Middle frontal gyrus (tissue), 1 donor: ENCODE results near the gene PEX11A.

Experiments
- DNase-seq: peaks from one replicate; pipeline ENCODE4 v3.0.0-alpha.2; 2015; ENCODE audit warnings: low spot score; ENCODE audit errors: extremely low spot score

PEX11A gene

GRCh38 chr15:89675606-89676005 is 14.9 kb downstream of the PEX11A start:
- DNase-seq: no peak

- no peak for DNase-seq
Measured at GRCh38 chr15:89674526-89674925, 16.0 kb downstream of the PEX11A start.

- DNase-seq: no peak
Measured at GRCh38 chr15:89673165-89673512, 17.4 kb downstream of the PEX11A start.

- DNase-seq: no peak
Measured at GRCh38 chr15:89672221-89673164, 18.1 kb downstream of the PEX11A start.

- no peak for DNase-seq
Measured at GRCh38 chr15:89671687-89672086, 18.9 kb downstream of the PEX11A start.

GRCh38 chr15:89670971-89671560 is 19.5 kb downstream of the PEX11A start:
- no peak for DNase-seq

GRCh38 chr15:89669941-89670340 is 20.6 kb downstream of the PEX11A start:
- DNase-seq: no peak

GRCh38 chr15:89669309-89669865 is 21.2 kb downstream of the PEX11A start:
- DNase-seq: no peak

- DNase-seq: no peak
Measured at GRCh38 chr15:89668171-89668570, 22.4 kb downstream of the PEX11A start.

GRCh38 chr15:89667706-89667960 is 22.9 kb downstream of the PEX11A start:
- no peak for DNase-seq

- no peak for DNase-seq
Measured at GRCh38 chr15:89666858-89667705, 23.5 kb downstream of the PEX11A start.

GRCh38 chr15:89666184-89666857 is 24.2 kb downstream of the PEX11A start:
- no peak for DNase-seq

- DNase-seq: no peak
Measured at GRCh38 chr15:89665449-89666181, 24.9 kb downstream of the PEX11A start.

GRCh38 chr15:89664441-89665350 is 25.9 kb downstream of the PEX11A start:
- DNase-seq: no peak

- no peak for DNase-seq
Measured at GRCh38 chr15:89662893-89663626, 27.5 kb downstream of the PEX11A start.

- no peak for DNase-seq
Measured at GRCh38 chr15:89660556-89660955, 30.0 kb downstream of the PEX11A start.

GRCh38 chr15:89659295-89659694 is 31.3 kb downstream of the PEX11A start:
- no peak for DNase-seq

- DNase-seq: no peak
Measured at GRCh38 chr15:89657686-89658200, 32.8 kb downstream of the PEX11A start.
